WI38 (cell line): Measurements from ENCODE around the gene MLF2.

Source experiments
- H3K4me3 ChIP-seq: 2 replicates; pipeline ENCODE4 v1.5.1; 2011; ENCODE audit warnings: low read depth, mild to moderate bottlenecking, control low read depth, low read length
- TF ChIP-seq, protein P1 (sequence below): IDR thresholded peaks from 2 replicates; pipeline ENCODE4 v1.5.1; 2012; ENCODE audit warnings: low read depth, mild to moderate bottlenecking, control low read depth, low read length

MLF2 gene

DNA sequence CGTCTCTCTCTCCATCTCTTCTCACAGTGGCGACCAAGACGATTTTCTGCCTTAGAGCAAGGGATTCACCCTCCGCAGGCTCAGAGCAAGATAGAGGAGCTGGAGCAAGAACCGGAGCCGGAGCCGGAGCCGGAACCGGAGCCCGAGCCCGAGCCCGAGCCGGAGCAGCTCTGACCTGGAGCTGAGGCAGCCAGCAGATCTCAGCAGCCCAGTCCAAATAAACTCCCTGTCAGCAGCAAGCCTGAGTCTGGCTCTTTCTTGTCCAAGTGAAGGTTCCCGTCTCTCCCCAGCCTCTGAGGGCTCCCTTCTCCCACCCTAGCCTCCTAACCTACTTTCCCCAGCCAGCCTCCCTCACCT, 25.3 kb upstream of the MLF2 start:
- TF ChIP-seq, protein P1, sequence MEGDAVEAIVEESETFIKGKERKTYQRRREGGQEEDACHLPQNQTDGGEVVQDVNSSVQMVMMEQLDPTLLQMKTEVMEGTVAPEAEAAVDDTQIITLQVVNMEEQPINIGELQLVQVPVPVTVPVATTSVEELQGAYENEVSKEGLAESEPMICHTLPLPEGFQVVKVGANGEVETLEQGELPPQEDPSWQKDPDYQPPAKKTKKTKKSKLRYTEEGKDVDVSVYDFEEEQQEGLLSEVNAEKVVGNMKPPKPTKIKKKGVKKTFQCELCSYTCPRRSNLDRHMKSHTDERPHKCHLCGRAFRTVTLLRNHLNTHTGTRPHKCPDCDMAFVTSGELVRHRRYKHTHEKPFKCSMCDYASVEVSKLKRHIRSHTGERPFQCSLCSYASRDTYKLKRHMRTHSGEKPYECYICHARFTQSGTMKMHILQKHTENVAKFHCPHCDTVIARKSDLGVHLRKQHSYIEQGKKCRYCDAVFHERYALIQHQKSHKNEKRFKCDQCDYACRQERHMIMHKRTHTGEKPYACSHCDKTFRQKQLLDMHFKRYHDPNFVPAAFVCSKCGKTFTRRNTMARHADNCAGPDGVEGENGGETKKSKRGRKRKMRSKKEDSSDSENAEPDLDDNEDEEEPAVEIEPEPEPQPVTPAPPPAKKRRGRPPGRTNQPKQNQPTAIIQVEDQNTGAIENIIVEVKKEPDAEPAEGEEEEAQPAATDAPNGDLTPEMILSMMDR: no peak
- peak overlapping the region; percentile 50 for H3K4me3 ChIP-seq

DNA sequence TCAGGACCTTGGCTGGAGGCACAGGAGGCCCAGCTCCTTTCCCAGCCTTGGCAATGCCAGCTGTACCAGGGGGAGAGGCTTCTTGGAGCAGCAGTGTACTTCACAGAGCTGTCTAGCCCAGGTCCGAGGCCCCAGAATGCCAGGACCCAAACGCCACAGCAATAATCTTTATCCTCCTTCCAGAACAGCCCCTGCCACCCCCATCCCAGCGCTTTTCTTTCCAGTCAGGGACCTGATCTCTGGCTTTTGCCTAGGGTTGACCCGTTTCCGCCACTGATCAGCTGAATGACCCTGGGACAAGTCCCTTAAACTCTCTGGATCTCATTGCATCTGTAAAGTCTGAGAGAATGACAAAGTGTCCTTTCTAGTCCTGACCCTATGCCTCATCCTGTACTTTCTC, 24.4 kb upstream of the MLF2 start:
- TF ChIP-seq, protein P1: no peak
- H3K4me3 ChIP-seq: no peak overlapping the region

DNA sequence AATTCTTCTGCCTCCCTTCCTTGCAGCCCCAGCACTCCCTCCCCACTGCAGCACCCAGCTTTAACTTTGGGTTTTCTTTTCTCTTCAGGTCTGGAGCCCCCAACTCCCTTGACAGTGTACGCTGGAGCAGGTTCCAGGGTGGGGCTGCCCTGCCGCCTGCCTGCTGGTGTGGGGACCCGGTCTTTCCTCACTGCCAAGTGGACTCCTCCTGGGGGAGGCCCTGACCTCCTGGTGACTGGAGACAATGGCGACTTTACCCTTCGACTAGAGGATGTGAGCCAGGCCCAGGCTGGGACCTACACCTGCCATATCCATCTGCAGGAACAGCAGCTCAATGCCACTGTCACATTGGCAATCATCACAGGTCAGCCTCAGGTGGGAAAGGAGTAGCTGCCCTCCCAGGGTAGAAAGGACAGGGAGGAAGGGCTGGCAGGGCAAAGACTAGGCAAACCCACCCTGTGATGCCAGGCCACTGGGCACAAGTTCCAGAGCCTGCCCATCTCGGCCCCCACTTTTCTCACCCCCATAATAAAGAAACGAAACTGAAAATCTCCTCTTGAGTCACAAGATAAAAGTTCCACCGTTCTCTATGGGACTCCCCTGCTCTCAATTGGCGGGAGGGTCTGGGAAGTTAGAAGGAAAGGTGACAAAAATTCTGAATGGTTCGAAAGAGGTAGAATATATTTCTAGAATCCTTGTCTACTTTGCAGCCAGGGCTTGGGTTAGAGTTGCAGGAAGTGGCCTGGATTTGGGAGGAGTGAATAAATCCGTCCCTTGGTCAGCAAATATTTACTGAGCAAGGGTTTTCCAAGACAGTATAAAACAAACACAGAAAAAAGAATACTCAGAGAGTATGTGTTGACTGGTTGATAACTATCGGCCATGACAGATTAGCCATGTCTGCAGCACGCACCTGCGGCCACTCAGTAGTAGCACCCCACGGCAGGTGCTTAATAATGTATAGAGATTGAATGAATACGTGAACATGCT, 22.5 kb upstream of the MLF2 start:
- H3K4me3 ChIP-seq: no peak overlapping the region
- TF ChIP-seq, protein P1: no peak

DNA sequence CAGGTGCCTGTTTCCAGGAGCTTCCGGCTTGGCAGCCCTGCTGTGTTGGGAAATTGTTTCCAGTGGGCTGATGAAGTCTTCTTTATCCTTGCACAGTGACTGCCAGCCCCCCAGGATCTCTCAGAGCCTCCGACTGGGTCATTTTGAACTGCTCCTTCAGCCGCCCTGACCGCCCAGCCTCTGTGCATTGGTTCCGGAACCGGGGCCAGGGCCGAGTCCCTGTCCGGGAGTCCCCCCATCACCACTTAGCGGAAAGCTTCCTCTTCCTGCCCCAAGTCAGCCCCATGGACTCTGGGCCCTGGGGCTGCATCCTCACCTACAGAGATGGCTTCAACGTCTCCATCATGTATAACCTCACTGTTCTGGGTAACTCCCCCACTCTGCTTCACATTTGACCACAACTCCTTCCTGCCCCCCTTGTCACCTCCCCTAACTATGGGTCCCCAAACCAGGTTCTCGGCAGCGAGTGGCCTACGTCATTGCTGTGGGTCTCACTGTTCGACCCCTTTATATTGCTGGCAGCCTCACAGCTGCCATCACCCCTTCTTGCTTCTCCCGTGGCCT, 21.6 kb upstream of the MLF2 start:
- H3K4me3 ChIP-seq: no peak overlapping the region
- TF ChIP-seq, protein P1: no peak

DNA sequence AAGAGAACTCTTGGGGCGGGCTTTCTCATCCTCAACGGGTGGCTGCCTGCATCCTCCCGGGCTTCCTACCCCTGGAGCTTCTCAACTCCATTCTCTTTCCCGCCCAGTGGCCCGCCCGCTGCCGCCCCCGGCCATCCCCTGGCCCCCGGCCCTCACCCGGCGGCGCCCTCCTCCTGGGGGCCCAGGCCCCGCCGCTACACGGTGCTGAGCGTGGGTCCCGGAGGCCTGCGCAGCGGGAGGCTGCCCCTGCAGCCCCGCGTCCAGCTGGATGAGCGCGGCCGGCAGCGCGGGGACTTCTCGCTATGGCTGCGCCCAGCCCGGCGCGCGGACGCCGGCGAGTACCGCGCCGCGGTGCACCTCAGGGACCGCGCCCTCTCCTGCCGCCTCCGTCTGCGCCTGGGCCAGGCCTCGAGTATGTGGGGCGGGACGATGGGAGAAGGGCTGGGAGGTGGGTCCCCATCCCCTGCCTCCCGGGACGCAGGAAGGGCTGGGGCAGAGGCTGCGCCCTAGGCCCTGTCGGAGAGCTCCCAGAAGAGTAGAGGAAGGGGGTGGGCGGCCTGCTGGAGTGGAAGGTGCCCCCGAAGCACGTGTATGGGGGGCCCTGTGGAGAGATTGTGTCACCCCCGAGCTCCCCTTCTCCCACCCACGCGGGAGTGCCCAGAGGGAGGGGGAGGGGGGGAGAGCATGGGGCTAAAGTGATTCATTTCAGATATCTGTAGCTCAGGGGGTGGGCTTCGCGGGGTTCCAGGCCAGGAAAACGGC, 20.8 kb upstream of the MLF2 start:
- TF ChIP-seq, protein P1: no peak
- no peak overlapping the region for H3K4me3 ChIP-seq

DNA sequence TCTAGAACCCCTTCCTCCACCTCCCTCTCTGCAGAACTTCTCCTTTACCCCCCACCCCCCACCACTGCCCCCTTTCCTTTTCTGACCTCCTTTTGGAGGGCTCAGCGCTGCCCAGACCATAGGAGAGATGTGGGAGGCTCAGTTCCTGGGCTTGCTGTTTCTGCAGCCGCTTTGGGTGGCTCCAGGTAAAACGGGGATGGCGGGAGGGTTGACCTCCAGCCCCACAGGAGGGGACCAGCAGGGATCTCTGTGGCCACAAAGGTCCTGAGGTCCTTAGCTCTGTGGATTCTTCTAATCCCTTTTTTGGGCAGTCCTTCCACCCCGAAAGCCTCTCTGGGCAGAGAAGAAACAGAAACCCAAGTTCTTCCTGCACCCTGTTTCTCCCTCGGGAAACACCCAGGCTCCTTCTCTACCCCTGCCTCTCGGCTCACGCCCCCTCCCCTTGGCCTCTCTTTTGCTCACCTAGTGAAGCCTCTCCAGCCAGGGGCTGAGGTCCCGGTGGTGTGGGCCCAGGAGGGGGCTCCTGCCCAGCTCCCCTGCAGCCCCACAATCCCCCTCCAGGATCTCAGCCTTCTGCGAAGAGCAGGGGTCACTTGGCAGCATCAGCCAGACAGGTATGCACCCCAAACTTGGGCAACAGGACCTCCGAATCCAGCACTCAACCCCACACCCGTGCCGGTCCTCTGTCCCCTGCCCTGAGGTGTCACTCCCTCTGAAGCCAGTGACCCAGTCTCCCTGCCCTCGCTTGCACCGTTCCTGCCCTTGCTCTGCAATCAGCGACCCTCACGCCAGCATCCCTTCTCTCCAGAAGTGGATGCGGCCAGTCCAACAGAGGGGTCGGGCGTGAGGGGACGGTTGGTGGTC, 20.0 kb upstream of the MLF2 start:
- H3K4me3 ChIP-seq: no peak overlapping the region
- TF ChIP-seq, protein P1: no peak
